NB4 (cell line): Measurements from ENCODE around the gene SNX8.

ENCODE experiments used
- POLR2A ChIP-seq: IDR thresholded peaks from 2 replicates; pipeline ENCODE4 v1.6.1; 2011; ENCODE audit warnings: mild to moderate bottlenecking; ENCODE audit not compliant: insufficient read length; ENCODE audit errors: extremely low read depth
- TF ChIP-seq, protein P1 (sequence below): IDR thresholded peaks from 2 replicates; pipeline ENCODE4 v1.6.1; 2011; ENCODE audit warnings: low read depth, low read length
- TF ChIP-seq, protein P2 (sequence below): IDR thresholded peaks from one replicate; pipeline ENCODE4 v1.5.1; 2012; ENCODE audit warnings: low read depth, low read length

DNA sequence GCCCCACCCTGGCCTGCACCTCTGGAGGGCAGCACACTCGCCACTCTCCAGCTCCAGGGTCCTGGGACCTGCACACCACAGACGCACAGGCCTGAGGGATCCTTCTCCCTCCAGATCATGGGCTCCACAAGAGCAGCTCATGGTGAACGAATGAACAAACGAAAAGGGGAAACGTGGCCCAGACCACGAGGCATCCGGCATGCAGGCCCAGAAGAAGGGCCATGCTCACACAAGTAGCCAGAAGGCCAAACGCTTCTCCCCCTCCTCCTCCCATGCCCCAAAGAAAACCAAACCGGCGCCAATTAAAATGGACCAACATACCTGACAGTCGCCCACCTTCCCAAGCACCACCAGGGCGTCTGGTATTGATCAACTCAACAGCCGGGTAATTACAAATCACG lies 111.9 kb downstream of the SNX8 start:
- TF ChIP-seq, protein P1, sequence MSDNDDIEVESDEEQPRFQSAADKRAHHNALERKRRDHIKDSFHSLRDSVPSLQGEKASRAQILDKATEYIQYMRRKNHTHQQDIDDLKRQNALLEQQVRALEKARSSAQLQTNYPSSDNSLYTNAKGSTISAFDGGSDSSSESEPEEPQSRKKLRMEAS: no peak
- TF ChIP-seq, protein P2, sequence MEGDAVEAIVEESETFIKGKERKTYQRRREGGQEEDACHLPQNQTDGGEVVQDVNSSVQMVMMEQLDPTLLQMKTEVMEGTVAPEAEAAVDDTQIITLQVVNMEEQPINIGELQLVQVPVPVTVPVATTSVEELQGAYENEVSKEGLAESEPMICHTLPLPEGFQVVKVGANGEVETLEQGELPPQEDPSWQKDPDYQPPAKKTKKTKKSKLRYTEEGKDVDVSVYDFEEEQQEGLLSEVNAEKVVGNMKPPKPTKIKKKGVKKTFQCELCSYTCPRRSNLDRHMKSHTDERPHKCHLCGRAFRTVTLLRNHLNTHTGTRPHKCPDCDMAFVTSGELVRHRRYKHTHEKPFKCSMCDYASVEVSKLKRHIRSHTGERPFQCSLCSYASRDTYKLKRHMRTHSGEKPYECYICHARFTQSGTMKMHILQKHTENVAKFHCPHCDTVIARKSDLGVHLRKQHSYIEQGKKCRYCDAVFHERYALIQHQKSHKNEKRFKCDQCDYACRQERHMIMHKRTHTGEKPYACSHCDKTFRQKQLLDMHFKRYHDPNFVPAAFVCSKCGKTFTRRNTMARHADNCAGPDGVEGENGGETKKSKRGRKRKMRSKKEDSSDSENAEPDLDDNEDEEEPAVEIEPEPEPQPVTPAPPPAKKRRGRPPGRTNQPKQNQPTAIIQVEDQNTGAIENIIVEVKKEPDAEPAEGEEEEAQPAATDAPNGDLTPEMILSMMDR: no peak
- TF ChIP-seq POLR2A: no peak
